HepG2 (cell line): ENCODE measurements around the gene SEC61A1.

Experiments
- CTCF ChIP-seq: sonication (generic); formaldehyde crosslinking; IDR thresholded peaks from 2 replicates; pipeline ENCODE4 v1.5.0; 2020; ENCODE audit warnings: mild to moderate bottlenecking, missing genetic modification reagents, moderate library complexity
- ZBTB1 ChIP-seq: sonication (generic); formaldehyde crosslinking; IDR thresholded peaks from 2 replicates; pipeline ENCODE4 v1.4.0; 2020; ENCODE audit warnings: missing genetic modification reagents, borderline replicate concordance
- ZNF205 ChIP-seq: IDR thresholded peaks from 2 replicates; pipeline ENCODE4 v1.6.1; 2018; ENCODE audit warnings: missing biosample characterization, missing genetic modification reagents

- TF ChIP-seq CTCF (CRISPR knock-in tag) (no peak), ZBTB1 (CRISPR knock-in tag) (no peak), ZNF205 (CRISPR knock-in tag) (no peak)
These were observed 26.6 kb downstream of the SEC61A1 start for GRCh38 chr3:128078875-128079274.
